K562 (cell line): ENCODE data around the gene CABP4. TPM values are rescaled to one million over a fixed set of nuclear protein-coding genes. Genes with fewer than 3 reads are reported as not detected.
A peak's percentile ranks its signal among the peaks of the same experiment; 100 is the strongest.

Experiments used
- CBX1 ChIP-seq: sonication (generic); IDR thresholded peaks from 2 replicates; pipeline ENCODE4 v1.6.1; 2016; ENCODE audit warnings: antibody characterized with exemption, low read depth, mild to moderate bottlenecking
- CHCHD3 ChIP-seq: fragments of 250-450 bp; sonication (Bioruptor Pico); IDR thresholded peaks from 2 replicates; pipeline ENCODE4 v2.1.2; 2022; ENCODE audit warnings: mild to moderate bottlenecking
- DDX20 ChIP-seq: fragments of 450-650 bp; IDR thresholded peaks from 2 replicates; pipeline ENCODE4 v1.6.1; 2016; ENCODE audit warnings: missing genetic modification characterization, low read depth, mild to moderate bottlenecking, missing compliant biosample characterization, moderate library complexity
- EGR1 ChIP-seq: fragments of 450-650 bp; conservative IDR thresholded peaks from 2 replicates; pipeline ENCODE4 v1.6.1; 2017; ENCODE audit warnings: mild to moderate bottlenecking
- HEY1 ChIP-seq: fragments of 250-450 bp; sonication (Bioruptor Pico); IDR thresholded peaks from 2 replicates; pipeline ENCODE4 v1.5.0; 2020; ENCODE audit warnings: mild to moderate bottlenecking, moderate library complexity, borderline replicate concordance
- HLTF ChIP-seq: fragments of 450-650 bp; IDR thresholded peaks from 2 replicates; pipeline ENCODE4 v1.6.1; 2016
- MAFG ChIP-seq: fragments of 450-650 bp; conservative IDR thresholded peaks from 2 replicates; pipeline ENCODE4 v1.6.1; 2016; ENCODE audit warnings: missing genetic modification characterization, missing compliant biosample characterization
- MBD2 ChIP-seq: sonication (generic); IDR thresholded peaks from 2 replicates; pipeline ENCODE4 v1.6.1; 2016; ENCODE audit warnings: low read depth, borderline replicate concordance
- MYNN ChIP-seq, 2 experiments: sonication (generic); formaldehyde crosslinking in 1 of 2; IDR thresholded peaks; 2 replicates each; pipeline versions ENCODE4 v1.5.0 to v1.6.1; 2016 to 2020; ENCODE audit warnings: antibody characterized with exemption in 1 of 2, missing genetic modification reagents in 1 of 2
- PTBP1 ChIP-seq: fragments of 200-400 bp; formaldehyde crosslinking; IDR thresholded peaks from 2 replicates; pipeline ENCODE4 v1.6.1; 2017; ENCODE audit warnings: low read depth, low read length
- SETDB1 ChIP-seq: IDR thresholded peaks from one replicate; pipeline ENCODE4 v1.6.1; 2012; ENCODE audit warnings: low read length, control low read depth, inconsistent platforms
- SREBF1 ChIP-seq: fragments of 150-350 bp; IDR thresholded peaks from 2 replicates; pipeline ENCODE4 v1.6.1; 2014; ENCODE audit warnings: antibody characterized with exemption, low read depth, low read length, borderline replicate concordance
- ZNF23 ChIP-seq: fragments of 250-450 bp; sonication (Bioruptor Pico); IDR thresholded peaks from 2 replicates; pipeline ENCODE4 v1.4.0; 2020; ENCODE audit warnings: mild to moderate bottlenecking
- polyA plus RNA-seq, 8 experiments: library from polyadenylated mRNA; depleted of rRNA in 4 of 8; stranded (reverse) in 5 of 8; unstranded in 3 of 8; fragments of >200 nt; fragmentation: Nextera tagmentation in 2 of 8; fragmentation: Illumina TruSeq in 1 of 8; extraction: Ambion mirVana in 2 of 8; extraction: Trizol in 1 of 8; gene quantifications; 2 replicates each; pipeline versions ENCODE4 v1.2.1 to v1.2.3, GENCODE V29; 2011 to 2014; ENCODE audit warnings: inconsistent platforms in 1 of 8, missing spikeins in 1 of 8
- total RNA-seq, 7 experiments: library from RNA; depleted of rRNA in 6 of 7; stranded (reverse); fragments of >200 nt in 6 of 7; fragmentation: Illumina TruSeq in 2 of 7; extraction: Trizol in 2 of 7; gene quantifications; 2 replicates each; pipeline versions ENCODE4 v1.2.1 to v1.2.3, GENCODE V29; 2011 to 2021; ENCODE audit warnings: low replicate concordance in 1 of 7
- TF ChIP-seq, protein P1 (sequence below): fragments of 250-450 bp; sonication (Bioruptor Pico); IDR thresholded peaks from 2 replicates; pipeline ENCODE4 v1.9.0; 2021; ENCODE audit warnings: mild to moderate bottlenecking, inconsistent platforms
- TF ChIP-seq, protein P2 (sequence below): fragments of 250-450 bp; sonication (Bioruptor Pico); IDR thresholded peaks from 2 replicates; pipeline ENCODE4 v1.4.0; 2020; ENCODE audit warnings: mild to moderate bottlenecking, moderate library complexity
- TF ChIP-seq, protein P3 (sequence below): fragments of 250-450 bp; sonication (Bioruptor Pico); IDR thresholded peaks from 2 replicates; pipeline ENCODE4 v1.4.0; 2020; ENCODE audit warnings: borderline replicate concordance
- TF ChIP-seq, protein P4 (sequence below), 3 experiments: fragments of 200-800 bp in 1 of 3; sonication (Bioruptor generic) in 1 of 3; sonication (generic) in 1 of 3; formaldehyde crosslinking in 1 of 3; IDR thresholded peaks; 2 replicates each; pipeline versions ENCODE4 v1.6.1 to v1.8.0; 2016 to 2022; ENCODE audit warnings: mild to moderate bottlenecking in 2 of 3, missing compliant biosample characterization in 2 of 3, missing genetic modification characterization in 2 of 3, missing genetic modification reagents in 1 of 3
- TF ChIP-seq, protein P5 (sequence below): sonication (generic); formaldehyde crosslinking; IDR thresholded peaks from 2 replicates; pipeline ENCODE4 v1.8.0; 2022; ENCODE audit warnings: mild to moderate bottlenecking, missing genetic modification reagents

CABP4 gene
- total and polyA plus RNA-seq, 9 of the 15 experiments (the other 6 are each of a cell fraction or from before 2014, with no cell fraction given): 0.11 TPM; not detected in 8

DNA sequence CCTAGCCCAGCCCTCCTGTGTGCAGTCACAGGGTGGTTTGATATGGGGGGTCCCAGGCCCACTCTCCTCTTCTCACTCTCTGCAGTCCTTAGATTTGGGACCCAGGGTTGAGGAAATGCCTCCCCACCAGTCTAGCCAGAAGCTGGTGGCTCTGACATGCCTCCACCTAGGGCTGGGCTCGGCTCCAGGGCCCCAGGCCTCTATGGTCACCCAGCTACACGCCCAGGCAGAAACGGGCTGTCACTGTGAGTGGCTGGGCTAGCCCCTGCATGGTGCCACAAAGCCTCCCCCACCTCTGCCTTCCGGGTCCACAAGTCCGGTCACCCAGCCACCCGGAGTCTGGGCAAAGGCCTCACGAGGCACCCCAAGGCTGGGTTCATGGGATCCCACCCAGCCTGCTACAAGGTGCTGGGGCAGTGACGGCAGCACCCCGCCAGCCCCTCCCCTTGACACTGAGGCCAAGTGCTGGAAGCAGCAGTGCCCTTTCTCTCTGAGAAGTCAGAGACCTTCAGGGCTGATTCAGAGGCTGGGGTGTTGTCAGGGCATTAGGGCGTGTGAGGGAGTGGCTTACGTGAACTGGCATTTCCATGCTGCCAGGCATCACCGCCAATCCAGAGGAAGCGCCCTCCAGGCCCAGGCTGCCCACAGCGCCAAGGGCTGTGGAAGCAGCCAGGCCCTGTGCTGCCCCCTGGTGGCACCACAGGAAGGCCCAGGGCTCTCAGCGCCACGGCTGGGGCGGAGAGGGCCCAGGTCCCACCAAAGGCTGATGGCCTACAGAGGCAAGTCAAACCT, 50.6 kb downstream of the CABP4 start (continued):
- TF ChIP-seq, protein P1, sequence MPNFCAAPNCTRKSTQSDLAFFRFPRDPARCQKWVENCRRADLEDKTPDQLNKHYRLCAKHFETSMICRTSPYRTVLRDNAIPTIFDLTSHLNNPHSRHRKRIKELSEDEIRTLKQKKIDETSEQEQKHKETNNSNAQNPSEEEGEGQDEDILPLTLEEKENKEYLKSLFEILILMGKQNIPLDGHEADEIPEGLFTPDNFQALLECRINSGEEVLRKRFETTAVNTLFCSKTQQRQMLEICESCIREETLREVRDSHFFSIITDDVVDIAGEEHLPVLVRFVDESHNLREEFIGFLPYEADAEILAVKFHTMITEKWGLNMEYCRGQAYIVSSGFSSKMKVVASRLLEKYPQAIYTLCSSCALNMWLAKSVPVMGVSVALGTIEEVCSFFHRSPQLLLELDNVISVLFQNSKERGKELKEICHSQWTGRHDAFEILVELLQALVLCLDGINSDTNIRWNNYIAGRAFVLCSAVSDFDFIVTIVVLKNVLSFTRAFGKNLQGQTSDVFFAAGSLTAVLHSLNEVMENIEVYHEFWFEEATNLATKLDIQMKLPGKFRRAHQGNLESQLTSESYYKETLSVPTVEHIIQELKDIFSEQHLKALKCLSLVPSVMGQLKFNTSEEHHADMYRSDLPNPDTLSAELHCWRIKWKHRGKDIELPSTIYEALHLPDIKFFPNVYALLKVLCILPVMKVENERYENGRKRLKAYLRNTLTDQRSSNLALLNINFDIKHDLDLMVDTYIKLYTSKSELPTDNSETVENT (CRISPR knock-in tag): no peak
- TF ChIP-seq HLTF (no peak), SETDB1 (no peak), CBX1 (no peak), MAFG (no peak), CHCHD3 (CRISPR knock-in tag) (no peak), HEY1 (no peak), PTBP1 (no peak), MYNN (IDR thresholded peaks at IDR 0.05) (peak; percentile 90), MYNN (CRISPR knock-in tag; IDR thresholded peaks at IDR 0.05) (no peak), EGR1 (no peak), SREBF1 (no peak), DDX20 (tag) (no peak), MBD2 (no peak), ZNF23 (CRISPR knock-in tag) (0 out of 2 replicates have a peak, but pooled peaks have one; percentile 37)
- TF ChIP-seq, protein P2, sequence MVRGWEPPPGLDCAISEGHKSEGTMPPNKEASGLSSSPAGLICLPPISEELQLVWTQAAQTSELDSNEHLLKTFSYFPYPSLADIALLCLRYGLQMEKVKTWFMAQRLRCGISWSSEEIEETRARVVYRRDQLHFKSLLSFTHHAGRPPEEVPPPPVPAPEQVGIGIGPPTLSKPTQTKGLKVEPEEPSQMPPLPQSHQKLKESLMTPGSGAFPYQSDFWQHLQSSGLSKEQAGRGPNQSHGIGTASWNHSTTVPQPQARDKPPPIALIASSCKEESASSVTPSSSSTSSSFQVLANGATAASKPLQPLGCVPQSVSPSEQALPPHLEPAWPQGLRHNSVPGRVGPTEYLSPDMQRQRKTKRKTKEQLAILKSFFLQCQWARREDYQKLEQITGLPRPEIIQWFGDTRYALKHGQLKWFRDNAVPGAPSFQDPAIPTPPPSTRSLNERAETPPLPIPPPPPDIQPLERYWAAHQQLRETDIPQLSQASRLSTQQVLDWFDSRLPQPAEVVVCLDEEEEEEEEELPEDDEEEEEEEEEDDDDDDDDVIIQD (CRISPR knock-in tag): no peak
- TF ChIP-seq, protein P3, sequence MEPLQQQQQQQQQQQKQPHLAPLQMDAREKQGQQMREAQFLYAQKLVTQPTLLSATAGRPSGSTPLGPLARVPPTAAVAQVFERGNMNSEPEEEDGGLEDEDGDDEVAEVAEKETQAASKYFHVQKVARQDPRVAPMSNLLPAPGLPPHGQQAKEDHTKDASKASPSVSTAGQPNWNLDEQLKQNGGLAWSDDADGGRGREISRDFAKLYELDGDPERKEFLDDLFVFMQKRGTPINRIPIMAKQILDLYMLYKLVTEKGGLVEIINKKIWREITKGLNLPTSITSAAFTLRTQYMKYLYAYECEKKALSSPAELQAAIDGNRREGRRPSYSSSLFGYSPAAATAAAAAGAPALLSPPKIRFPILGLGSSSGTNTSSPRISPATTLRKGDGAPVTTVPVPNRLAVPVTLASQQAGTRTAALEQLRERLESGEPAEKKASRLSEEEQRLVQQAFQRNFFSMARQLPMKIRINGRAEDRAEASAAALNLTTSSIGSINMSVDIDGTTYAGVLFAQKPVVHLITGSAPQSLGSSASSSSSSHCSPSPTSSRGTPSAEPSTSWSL (CRISPR knock-in tag): 0 out of 2 replicates have a peak, but pooled peaks have one; percentile 72
- TF ChIP-seq, protein P4, sequence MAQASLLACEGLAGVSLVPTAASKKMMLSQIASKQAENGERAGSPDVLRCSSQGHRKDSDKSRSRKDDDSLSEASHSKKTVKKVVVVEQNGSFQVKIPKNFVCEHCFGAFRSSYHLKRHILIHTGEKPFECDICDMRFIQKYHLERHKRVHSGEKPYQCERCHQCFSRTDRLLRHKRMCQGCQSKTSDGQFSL (CRISPR knock-in tag; IDR thresholded peaks at IDR 0.05): 0 out of 2 replicates have a peak, but pooled peaks have one; percentile 22
- TF ChIP-seq, protein P4 (tag; IDR thresholded peaks at IDR 0.05): no peak
- TF ChIP-seq, protein P5, sequence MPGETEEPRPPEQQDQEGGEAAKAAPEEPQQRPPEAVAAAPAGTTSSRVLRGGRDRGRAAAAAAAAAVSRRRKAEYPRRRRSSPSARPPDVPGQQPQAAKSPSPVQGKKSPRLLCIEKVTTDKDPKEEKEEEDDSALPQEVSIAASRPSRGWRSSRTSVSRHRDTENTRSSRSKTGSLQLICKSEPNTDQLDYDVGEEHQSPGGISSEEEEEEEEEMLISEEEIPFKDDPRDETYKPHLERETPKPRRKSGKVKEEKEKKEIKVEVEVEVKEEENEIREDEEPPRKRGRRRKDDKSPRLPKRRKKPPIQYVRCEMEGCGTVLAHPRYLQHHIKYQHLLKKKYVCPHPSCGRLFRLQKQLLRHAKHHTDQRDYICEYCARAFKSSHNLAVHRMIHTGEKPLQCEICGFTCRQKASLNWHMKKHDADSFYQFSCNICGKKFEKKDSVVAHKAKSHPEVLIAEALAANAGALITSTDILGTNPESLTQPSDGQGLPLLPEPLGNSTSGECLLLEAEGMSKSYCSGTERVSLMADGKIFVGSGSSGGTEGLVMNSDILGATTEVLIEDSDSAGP (CRISPR knock-in tag): no peak
